Activated CD4-positive, alpha-beta T cell treated with anti-CD3 and anti-CD28 coated beads for 48 hours (primary cell): ENCODE measurements around the gene BPIFB4.

Experiments used
- DNase-seq: peaks from one replicate; pipeline ENCODE4 v3.0.0-alpha.2; 2020

Gene BPIFB4

GRCh38 chr20:33062105-33062824 lies 17.2 kb upstream of the BPIFB4 start:
- DNase-seq: no peak

GRCh38 chr20:33062825-33063149 lies 16.7 kb upstream of the BPIFB4 start:
- DNase-seq: no peak

- DNase-seq: no peak
Measured at GRCh38 chr20:33063271-33063670, 16.2 kb upstream of the BPIFB4 start.

GRCh38 chr20:33064572-33065287 lies 14.7 kb upstream of the BPIFB4 start:
- no peak for DNase-seq

GRCh38 chr20:33065785-33066184 lies 13.7 kb upstream of the BPIFB4 start:
- DNase-seq: no peak

GRCh38 chr20:33067806-33068205 lies 11.6 kb upstream of the BPIFB4 start:
- no peak for DNase-seq

GRCh38 chr20:33068251-33068939 lies 11.0 kb upstream of the BPIFB4 start:
- no peak for DNase-seq

- DNase-seq: no peak
Measured at GRCh38 chr20:33069673-33070072, 9.8 kb upstream of the BPIFB4 start.

- no peak for DNase-seq
Measured at GRCh38 chr20:33070111-33071053, 9.1 kb upstream of the BPIFB4 start.

- DNase-seq: no peak
Measured at GRCh38 chr20:33071198-33071597, 8.2 kb upstream of the BPIFB4 start.

GRCh38 chr20:33072362-33072761 lies 7.1 kb upstream of the BPIFB4 start:
- DNase-seq: no peak

GRCh38 chr20:33072813-33073212 lies 6.6 kb upstream of the BPIFB4 start:
- no peak for DNase-seq

GRCh38 chr20:33074675-33075074 lies 4.8 kb upstream of the BPIFB4 start:
- no peak for DNase-seq

GRCh38 chr20:33075281-33075680 lies 4.2 kb upstream of the BPIFB4 start:
- no peak for DNase-seq

- no peak for DNase-seq
Measured at GRCh38 chr20:33076662-33077372, 2.6 kb upstream of the BPIFB4 start.

- DNase-seq: no peak
Measured at GRCh38 chr20:33081411-33082154, 2.1 kb downstream of the BPIFB4 start.

- DNase-seq: no peak
Measured at GRCh38 chr20:33082546-33082945, 3.1 kb downstream of the BPIFB4 start.

- DNase-seq: no peak
Measured at GRCh38 chr20:33083544-33084340, 4.3 kb downstream of the BPIFB4 start.

GRCh38 chr20:33084722-33085121 lies 5.3 kb downstream of the BPIFB4 start:
- no peak for DNase-seq

- DNase-seq: no peak
Measured at GRCh38 chr20:33086052-33086722, 6.7 kb downstream of the BPIFB4 start.
